Mucosa of stomach (tissue), 1 donor: Measurements from ENCODE around the gene DIAPH2.
"Not testable (repeated sequence)": the region's sequence is repeated elsewhere in the genome, so short reads cannot be mapped to it uniquely, and the experiment has no call there.

Experiments used
- H3K27me3 ChIP-seq: one replicate; pipeline ENCODE4 v1.7.0; 2013; ENCODE audit warnings: mild to moderate bottlenecking, low read length; ENCODE audit not compliant: control insufficient read depth, insufficient read depth
- H3K36me3 ChIP-seq: one replicate; pipeline ENCODE4 v1.7.0; 2013; ENCODE audit warnings: low read length; ENCODE audit not compliant: control insufficient read depth, insufficient read depth
- H3K4me1 ChIP-seq: one replicate; pipeline ENCODE4 v1.7.0; 2013; ENCODE audit warnings: mild to moderate bottlenecking, low read length; ENCODE audit not compliant: control insufficient read depth, insufficient read depth
- H3K4me3 ChIP-seq: one replicate; pipeline ENCODE4 v1.7.0; 2013; ENCODE audit warnings: low read length
- H3K9ac ChIP-seq: one replicate; pipeline ENCODE4 v1.7.0; 2013; ENCODE audit warnings: mild to moderate bottlenecking, low read length, moderate library complexity
- H3K9me3 ChIP-seq: one replicate; pipeline ENCODE4 v1.7.0; 2013; ENCODE audit warnings: mild to moderate bottlenecking, low read length, moderate library complexity; ENCODE audit not compliant: control insufficient read depth
- donor health status: Pancreatic carcinoma.

DIAPH2 gene

DNA sequence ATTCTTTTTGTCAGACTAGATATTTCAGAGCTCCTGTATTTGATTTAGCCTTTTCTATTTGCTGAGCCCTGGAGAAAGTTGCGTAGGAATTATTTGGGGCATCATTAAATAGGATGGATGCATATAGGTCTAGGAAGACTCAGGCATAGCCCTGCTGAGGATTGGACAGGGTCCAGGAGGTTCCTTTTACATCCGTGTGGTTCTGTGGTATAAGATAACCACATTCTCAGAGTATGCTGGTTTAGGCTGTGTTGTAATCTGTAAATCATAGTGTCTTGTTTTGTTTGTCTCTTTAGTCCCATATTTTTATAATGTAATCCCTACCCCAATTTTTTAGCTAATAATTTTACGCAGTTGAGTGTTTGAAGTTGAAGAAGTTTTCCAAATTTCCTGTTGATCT is 712.7 kb downstream of the DIAPH2 start:
- Histone ChIP-seq H3K4me3 (no peak overlapping the region), H3K4me1 (no peaks in the 10 kb centered on the region), H3K27me3 (no peaks in the 10 kb centered on the region), H3K36me3 (no peaks in the 10 kb centered on the region), H3K9ac (no peak overlapping the region), H3K9me3 (no peaks in the 10 kb centered on the region)

DNA sequence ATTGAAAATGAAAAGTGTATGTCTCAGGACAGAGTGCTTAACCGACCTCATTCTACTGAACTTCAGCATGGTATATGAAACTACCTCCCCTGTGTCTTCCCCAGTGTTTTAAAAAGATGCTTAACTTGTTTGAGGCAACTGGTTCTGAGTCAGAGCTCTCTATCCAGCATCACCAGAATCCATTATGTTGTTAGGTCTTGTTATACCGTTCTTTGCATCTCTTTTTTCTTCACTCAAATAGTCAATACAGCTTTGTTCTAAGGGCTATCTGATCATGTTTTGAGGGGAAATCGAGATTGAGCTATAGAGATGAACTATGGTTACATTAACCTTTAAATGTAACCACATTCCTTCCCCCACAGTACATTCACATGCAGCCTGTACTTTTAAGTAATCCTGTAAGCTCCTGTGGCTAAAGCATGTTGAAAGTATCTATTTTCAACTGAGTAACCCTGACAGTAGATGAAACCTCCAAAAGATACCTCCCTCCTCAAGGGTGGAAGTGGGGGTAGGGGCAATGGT is 713.4 kb downstream of the DIAPH2 start:
- H3K4me3 ChIP-seq, result no peak overlapping the region
- no peaks in the 10 kb centered on the region for H3K36me3 ChIP-seq
- no peaks in the 10 kb centered on the region for H3K27me3 ChIP-seq
- no peak overlapping the region for H3K9ac ChIP-seq
- no peaks in the 10 kb centered on the region for H3K9me3 ChIP-seq
- H3K4me1 ChIP-seq, result no peaks in the 10 kb centered on the region

DNA sequence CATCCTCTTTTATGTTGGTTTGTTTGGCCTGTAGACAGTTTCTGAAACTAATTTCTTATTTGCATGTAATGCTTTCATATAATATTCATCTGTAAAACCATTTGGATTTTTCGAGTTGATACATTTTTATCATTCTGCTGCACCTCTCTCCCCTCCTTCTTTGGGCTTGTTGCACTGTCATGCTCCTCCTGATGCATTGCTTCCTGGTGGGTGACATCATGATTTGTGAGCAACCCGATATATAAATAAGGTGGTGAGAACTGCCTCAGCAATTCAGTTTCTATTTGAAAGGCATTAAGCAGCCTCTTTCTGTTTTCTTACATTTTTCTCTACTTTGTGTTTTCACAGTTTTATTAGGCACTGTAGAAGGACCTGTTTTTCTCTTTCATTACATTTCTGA is 714.8 kb downstream of the DIAPH2 start:
- Histone ChIP-seq H3K36me3 (no peaks in the 10 kb centered on the region), H3K4me3 (no peak overlapping the region), H3K27me3 (no peaks in the 10 kb centered on the region), H3K9me3 (no peaks in the 10 kb centered on the region), H3K4me1 (no peaks in the 10 kb centered on the region), H3K9ac (no peak overlapping the region)

DNA sequence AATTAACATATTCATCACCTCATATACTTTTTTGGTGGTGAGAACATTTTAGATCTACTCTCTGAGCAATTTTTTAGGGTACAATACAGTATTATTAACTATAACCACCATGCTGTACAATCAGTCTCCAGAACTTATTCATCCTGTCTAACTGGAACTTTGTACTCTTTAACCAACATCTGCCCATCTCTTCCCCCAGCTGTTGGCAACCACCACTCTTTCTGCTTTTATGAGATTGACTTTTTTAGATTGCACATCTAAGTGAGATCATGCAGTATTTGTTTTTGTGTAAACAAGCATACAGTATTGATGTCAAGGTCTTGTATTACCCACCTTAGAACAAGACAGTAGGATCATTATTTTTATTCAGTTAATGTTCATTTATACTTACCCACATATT is 715.9 kb downstream of the DIAPH2 start:
- no peaks in the 10 kb centered on the region for H3K9me3 ChIP-seq
- no peaks in the 10 kb centered on the region for H3K4me1 ChIP-seq
- H3K36me3 ChIP-seq, result no peaks in the 10 kb centered on the region
- no peak overlapping the region for H3K4me3 ChIP-seq
- no peak overlapping the region for H3K9ac ChIP-seq
- no peaks in the 10 kb centered on the region for H3K27me3 ChIP-seq

DNA sequence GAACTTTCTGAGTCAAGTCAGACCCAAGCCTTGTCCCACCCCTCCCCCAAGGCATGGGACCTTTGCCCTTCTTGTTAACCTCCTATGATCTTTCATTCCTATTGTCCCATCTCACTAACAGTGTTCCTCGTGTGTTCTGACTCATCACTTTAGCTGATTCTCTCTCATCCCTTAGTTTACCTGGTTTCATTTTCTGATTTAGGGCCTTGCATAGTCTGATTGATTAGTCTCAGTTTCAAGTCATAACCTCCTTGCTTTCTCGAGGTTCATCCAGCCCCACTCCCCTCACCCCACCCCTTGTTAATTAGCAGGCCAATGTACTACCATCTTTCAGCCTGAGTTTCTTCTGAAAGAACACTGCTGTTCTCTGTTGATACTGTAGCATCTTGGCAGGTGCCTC is 716.5 kb downstream of the DIAPH2 start:
- H3K4me3 ChIP-seq, result no peak overlapping the region
- no peak overlapping the region for H3K9ac ChIP-seq
- no peaks in the 10 kb centered on the region for H3K36me3 ChIP-seq
- H3K9me3 ChIP-seq, result no peaks in the 10 kb centered on the region
- H3K27me3 ChIP-seq, result no peaks in the 10 kb centered on the region
- no peaks in the 10 kb centered on the region for H3K4me1 ChIP-seq

DNA sequence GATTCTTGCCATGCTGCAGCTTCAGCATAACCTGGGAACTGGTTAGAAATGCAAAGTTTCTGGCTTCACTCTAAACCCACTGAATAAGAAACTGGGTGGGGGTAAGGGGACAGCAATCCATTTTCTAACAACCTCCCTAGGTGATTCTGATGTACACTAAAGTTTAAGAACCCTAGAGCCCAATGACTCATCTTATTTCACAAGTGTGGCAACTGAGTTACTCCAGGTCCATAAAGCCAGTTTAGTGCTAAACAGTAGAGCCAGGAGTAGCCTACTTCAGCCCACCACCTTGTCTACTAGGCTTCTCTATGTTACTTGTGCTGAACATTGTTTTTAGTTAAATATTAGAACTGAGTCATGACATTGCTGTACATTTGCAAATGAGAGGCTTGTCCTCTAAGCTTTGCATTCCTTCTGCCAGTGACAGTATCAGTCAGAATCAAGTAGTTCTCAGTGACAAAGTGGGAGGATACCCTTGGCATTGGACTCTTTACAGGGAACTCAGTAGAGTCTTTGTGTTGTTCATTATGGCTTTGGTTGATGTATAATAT is 717.0 kb downstream of the DIAPH2 start:
- Histone ChIP-seq H3K27me3 (no peaks in the 10 kb centered on the region), H3K4me1 (no peaks in the 10 kb centered on the region), H3K9me3 (no peaks in the 10 kb centered on the region), H3K9ac (no peak overlapping the region), H3K36me3 (no peaks in the 10 kb centered on the region), H3K4me3 (no peak overlapping the region)

DNA sequence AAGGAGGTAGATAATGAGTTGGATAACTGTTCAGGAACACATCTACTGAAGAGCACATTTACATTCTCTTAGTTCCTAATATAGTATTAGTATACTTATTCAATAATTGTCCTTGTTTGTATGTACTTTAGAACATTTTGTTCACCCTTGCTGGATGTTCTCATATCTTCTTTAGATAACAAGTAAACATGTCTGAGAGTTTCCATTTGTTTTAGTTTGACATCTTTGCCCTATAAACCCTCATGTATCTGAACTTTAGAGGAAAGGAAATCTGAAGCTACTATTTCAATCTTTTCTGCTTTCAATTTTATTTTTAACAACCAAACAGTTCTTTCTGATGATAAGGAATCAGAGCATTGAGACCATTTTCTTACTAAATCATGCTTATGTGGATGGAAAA is 717.7 kb downstream of the DIAPH2 start:
- Histone ChIP-seq H3K4me1 (no peaks in the 10 kb centered on the region), H3K36me3 (no peaks in the 10 kb centered on the region), H3K27me3 (no peaks in the 10 kb centered on the region), H3K9me3 (no peaks in the 10 kb centered on the region), H3K9ac (no peak overlapping the region), H3K4me3 (no peak overlapping the region)

DNA sequence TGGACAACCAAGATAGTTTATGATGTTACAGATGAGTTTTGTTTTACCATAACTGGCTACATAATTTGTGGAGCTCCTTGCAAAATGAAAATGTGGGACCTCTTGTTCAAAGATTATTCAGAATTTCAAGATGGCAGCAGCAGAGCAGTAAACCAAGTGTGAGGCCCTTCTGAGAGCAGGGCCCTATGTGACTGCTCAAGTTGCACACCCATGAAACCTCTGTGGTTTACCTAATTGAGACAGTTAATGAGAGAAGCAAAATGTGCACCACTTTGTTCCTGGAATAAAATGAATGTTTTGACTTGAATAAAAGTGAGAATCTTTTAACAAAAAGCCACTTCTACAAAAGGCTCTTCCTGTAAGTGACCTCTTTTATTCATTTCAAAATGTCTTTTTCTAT is 718.3 kb downstream of the DIAPH2 start:
- Histone ChIP-seq H3K4me3 (no peak overlapping the region), H3K4me1 (no peaks in the 10 kb centered on the region), H3K27me3 (no peaks in the 10 kb centered on the region), H3K36me3 (no peaks in the 10 kb centered on the region), H3K9ac (no peak overlapping the region), H3K9me3 (no peaks in the 10 kb centered on the region)

DNA sequence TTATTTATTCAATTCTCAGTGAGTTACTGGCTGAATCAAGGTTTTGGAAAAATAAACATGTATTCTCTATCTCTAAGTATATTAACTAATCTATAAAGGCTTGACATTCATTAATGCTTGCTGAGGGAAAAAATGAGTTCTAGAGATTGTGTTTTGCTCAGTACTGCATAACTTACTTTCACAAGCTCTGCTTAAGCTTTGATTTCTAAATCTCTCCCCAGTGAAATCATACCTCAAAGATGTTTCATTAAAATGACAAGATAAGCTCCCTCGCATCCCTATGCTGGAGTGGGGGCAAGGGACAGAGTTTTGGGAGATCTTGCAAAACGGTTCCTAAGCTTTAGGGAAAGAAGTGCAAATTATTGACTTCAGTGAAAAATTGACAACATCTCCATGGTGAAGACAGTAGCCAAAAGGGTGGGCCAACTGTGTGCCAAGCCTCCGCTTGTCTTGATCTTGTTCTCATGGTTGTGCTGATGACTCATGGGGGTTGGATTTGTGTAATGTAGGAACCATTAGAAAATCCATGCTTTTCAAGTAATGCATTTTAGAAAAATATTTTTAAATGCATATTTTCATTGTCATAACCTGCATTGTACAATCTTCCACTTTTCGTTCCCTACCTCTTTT is 720.5 kb downstream of the DIAPH2 start:
- Histone ChIP-seq H3K27me3 (no peaks in the 10 kb centered on the region), H3K4me3 (no peak overlapping the region), H3K9ac (no peak overlapping the region), H3K9me3 (no peaks in the 10 kb centered on the region), H3K36me3 (no peaks in the 10 kb centered on the region), H3K4me1 (no peaks in the 10 kb centered on the region)

DNA sequence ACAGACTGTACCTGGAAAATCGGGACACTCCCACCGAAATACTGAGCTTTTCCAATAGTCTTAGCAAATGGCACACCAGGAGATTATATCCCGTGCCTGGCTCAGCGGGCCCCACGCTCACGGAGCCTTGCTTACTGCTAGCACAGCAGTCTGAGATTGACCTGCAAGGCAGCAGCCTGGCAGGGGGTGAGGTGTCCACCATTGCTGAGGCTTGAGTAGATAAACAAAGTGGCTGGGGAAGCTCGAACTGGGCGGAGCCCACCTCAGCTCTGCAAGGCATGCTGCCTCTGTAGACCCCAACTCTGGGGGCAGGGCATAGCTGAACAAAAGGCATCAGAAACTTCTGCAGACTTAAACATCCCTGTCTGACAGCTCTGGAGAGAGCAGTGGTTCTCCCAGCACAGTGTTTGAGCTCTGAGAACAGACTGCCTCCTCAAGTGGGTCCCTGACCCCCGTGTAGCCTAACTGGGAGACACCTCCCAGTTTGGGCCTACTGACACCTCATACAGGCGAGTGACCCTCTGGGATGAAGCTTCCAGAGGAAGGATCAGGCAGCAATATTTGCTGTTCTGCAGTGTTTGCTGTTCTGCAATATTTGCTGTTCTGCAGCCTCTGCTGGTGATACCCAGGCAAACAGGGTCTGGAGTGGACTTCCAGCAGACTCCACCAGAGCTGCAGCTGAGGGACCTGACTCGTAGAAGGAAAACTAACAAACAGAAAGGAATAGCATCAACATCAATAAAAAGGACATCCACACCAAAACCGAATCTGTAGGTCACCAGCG is 725.2 kb downstream of the DIAPH2 start:
- not testable (repeated sequence) for H3K4me1 ChIP-seq, H3K9ac ChIP-seq, H3K27me3 ChIP-seq, H3K9me3 ChIP-seq, H3K4me3 ChIP-seq, H3K36me3 ChIP-seq

DNA sequence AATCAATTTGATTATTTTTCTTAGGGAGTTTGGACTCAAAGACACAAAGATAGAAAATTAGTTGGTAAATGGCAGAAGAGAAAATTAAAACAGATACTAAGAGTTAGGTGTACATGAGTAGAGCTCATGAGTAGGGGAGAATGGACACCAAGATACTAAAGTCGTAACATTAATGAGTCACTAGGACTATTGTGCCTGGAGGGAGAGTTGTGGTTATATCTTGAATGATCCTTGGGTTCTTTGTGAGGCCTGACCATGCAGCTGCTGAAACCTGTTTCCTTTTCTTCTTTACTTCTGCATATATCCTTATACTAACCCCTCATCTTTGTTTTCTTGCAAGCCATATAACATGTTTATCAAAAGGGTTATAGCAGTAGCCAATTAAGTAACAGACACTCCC is 731.8 kb downstream of the DIAPH2 start:
- Histone ChIP-seq H3K9me3 (no peaks in the 10 kb centered on the region), H3K4me3 (no peak overlapping the region), H3K36me3 (no peaks in the 10 kb centered on the region), H3K9ac (no peak overlapping the region), H3K27me3 (no peaks in the 10 kb centered on the region), H3K4me1 (no peaks in the 10 kb centered on the region)

DNA sequence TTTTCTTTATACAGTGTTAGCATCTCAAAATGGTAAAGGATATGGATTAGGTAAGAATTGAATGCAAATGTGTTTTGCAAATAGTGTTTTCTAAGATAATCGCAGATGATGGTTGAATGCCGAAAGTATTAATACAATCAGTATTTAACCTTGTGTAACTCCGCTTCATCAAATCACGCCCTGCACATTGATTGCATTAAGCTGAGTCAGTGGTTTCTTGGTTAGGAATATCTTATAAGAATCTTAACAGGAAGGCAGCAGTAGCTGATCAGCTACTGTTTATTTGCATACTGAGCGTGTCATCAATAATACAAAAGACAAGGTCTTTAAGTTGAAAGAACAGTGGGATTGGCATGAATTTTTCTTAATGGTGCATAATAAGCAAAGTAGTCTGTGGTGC is 744.5 kb downstream of the DIAPH2 start:
- Histone ChIP-seq H3K4me1 (no peaks in the 10 kb centered on the region), H3K36me3 (no peaks in the 10 kb centered on the region), H3K9ac (no peak overlapping the region), H3K9me3 (no peaks in the 10 kb centered on the region), H3K4me3 (no peak overlapping the region), H3K27me3 (no peaks in the 10 kb centered on the region)
